Right lobe of liver (tissue), 6 donors: ENCODE data around the gene YJEFN3. TPM values are rescaled to one million over a fixed set of nuclear protein-coding genes. Genes with fewer than 3 reads are reported as not detected.

Experiments
- ATAC-seq, 4 donors: fragments of 200-7000 bp; cut with Tn5 transposase; one replicate each; pipeline ENCODE4 v1.9.1; 2020; ENCODE audit warnings: mild to moderate bottlenecking in 4 of 4, moderate library complexity in 4 of 4
- DNase-seq, 3 donors: peaks; one replicate each; pipeline ENCODE4 v3.0.0-alpha.2; 2020
- H3K27ac ChIP-seq, 3 donors: fragments of 200-600 bp; one replicate each; pipeline ENCODE4 v1.8.0; 2022
- H3K27me3 ChIP-seq, 2 donors: fragments of 200-600 bp; one replicate each; pipeline ENCODE4 v1.8.0; 2022
- H3K36me3 ChIP-seq, 4 donors: fragments of 200-600 bp; sonication (generic) in 1 of 4; one replicate each; pipeline versions ENCODE4 v1.5.1 to v1.8.0; 2017 to 2022; ENCODE audit warnings: control low read depth in 1 of 4
- H3K4me1 ChIP-seq, 4 donors: fragments of 200-600 bp; sonication (generic) in 1 of 4; one replicate each; pipeline versions ENCODE4 v1.5.1 to v1.8.0; 2017 to 2022; ENCODE audit warnings: control low read depth in 1 of 4
- H3K4me3 ChIP-seq, 3 donors: fragments of 200-600 bp; one replicate each; pipeline ENCODE4 v1.8.0; 2022
- H3K9me3 ChIP-seq, 4 donors: fragments of 200-600 bp; sonication (generic) in 1 of 4; one replicate each; pipeline versions ENCODE4 v1.5.1 to v1.8.0; 2017 to 2022; ENCODE audit warnings: control low read depth in 1 of 4
- CTCF ChIP-seq, 4 donors: fragments of 200-600 bp in 3 of 4; fragments of 450-650 bp in 1 of 4; IDR thresholded peaks; one replicate each; pipeline versions ENCODE4 v1.5.1 to v1.8.0; 2016 to 2022; ENCODE audit warnings: antibody characterized with exemption in 4 of 4, mild to moderate bottlenecking in 2 of 4
- POLR2A ChIP-seq: fragments of 450-650 bp; IDR thresholded peaks from one replicate; pipeline ENCODE4 v1.6.1; 2017; ENCODE audit warnings: antibody characterized with exemption, mild to moderate bottlenecking
- WGBS: methylation state at CpG from one replicate; pipeline ENCODE4 v1.1.6; 2018; ENCODE audit warnings: low coverage, low lambda C conversion rate; ENCODE audit not compliant: insufficient coverage; ENCODE audit errors: missing lambda C conversion rate; 5-methylcytosine and 5-hydroxymethylcytosine counted together
- intact Hi-C, 2 donors: fragments of 100-400 bp; cut with DNase I; formaldehyde crosslinking; loops; one replicate each; pipeline versions ENCODE4 v1.11.2 to v1.14.1; 2022
- total RNA-seq, 6 experiments: library from RNA; depleted of rRNA in 2 of 6; stranded (reverse); fragments of >200 nt in 2 of 6; fragmentation: NEBNext Ultra II Directional in 3 of 6; extraction: Animal tissue kit (Norgen Biotek cat#: 25700) in 3 of 6; gene quantifications; one replicate each; pipeline versions ENCODE4 v1.1.0 to v1.2.4, GENCODE V29; 2016 to 2023
- donor health status: DM: no; HTN: yes; CAD: no.
- donor health status: DM: no; HTN: no; CAD: no.
- donor health status: DM: no; HTN: no; CAD: no.
- donor health status: DM: no; HTN: yes; CAD: no.
- donor health status: DM: no; HTN: yes; CAD: no.

Gene YJEFN3
- total RNA-seq, 6 experiments from 2014 or later: 0.31 to 4.2 (median 1.8) TPM

GRCh38 chr19:19537075-19538048 is 8.7 kb downstream of the YJEFN3 start:
- Histone ChIP-seq H3K36me3 (no peaks in the 10 kb centered on the region), H3K4me1 (peaks cover 0 to 5% (median 0%) of the 10 kb centered on the region in 4 donors), H3K4me3 (no peak overlapping the region), H3K27me3 (peaks cover 0 to 6% of the 10 kb centered on the region in 2 donors), H3K9me3 (no peaks in the 10 kb centered on the region), H3K27ac (no peak overlapping the region)
- DNase-seq: no peak
- no peak for TF ChIP-seq POLR2A
- TF ChIP-seq CTCF (IDR thresholded peaks at IDR 0.05): no peak
- 31% methylated on average over 16 of the region's 59 CpGs for WGBS
- no peak for ATAC-seq
- intact Hi-C loops: loop anchor here in 1 of 2 donors (5.0 kb wide), 1 partner anchor 425 kb away; no protein-coding TSS in a partner anchor

- Histone ChIP-seq H3K27me3 (peaks cover 0 to 6% of the 10 kb centered on the region in 2 donors), H3K4me3 (no peak within 1 kb of the TSS)
- TF ChIP-seq CTCF (IDR thresholded peaks at IDR 0.05) (no peak), POLR2A (no peak)
Measured at GRCh38 chr19:19538061-19538784, 9.5 kb downstream of the YJEFN3 start, which contains the start of gene CILP2. TSS of gene CILP2 (plus strand) at chr19:19538265. CDS start at chr19:19538350, 85 bp downstream.

DNA sequence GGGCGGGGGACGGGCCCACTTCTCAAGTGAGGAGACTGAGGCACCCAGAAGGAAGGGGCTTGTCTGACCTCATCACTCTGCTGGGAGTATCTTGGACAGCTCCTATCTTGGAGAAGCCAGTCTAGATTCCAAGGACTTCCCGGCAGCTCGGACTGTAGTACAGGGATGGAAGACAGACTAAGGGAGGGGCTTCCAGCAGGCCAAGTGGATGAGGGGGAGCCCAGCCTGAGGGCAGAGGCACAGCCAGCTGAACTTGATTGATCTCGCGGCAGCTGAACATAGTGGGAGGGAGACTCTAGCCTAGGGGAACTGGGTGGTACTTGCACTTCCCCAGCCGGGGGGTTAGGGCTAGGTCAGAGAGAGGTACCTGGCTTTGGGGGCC is 10.1 kb downstream of the YJEFN3 start:
- no peak for ATAC-seq
- Histone ChIP-seq H3K9me3 (no peaks in the 10 kb centered on the region), H3K27me3 (peaks cover 0 to 6% of the 10 kb centered on the region in 2 donors), H3K36me3 (no peaks in the 10 kb centered on the region), H3K27ac (no peak overlapping the region), H3K4me3 (no peak overlapping the region), H3K4me1 (peaks cover 0 to 3% (median 0%) of the 10 kb centered on the region in 4 donors)
- WGBS: 24% methylated on average over 6 of the region's 7 CpGs
- TF ChIP-seq POLR2A (no peak), CTCF (IDR thresholded peaks at IDR 0.05) (no peak)
- intact Hi-C loops: loop anchor here in 1 of 2 donors (5.0 kb wide), 1 partner anchor 424 kb away; no protein-coding TSS in a partner anchor
- no peak for DNase-seq

More at GRCh38 chr19:19538061-19538784, 9.5 kb downstream of the YJEFN3 start, which contains the start of gene CILP2:
- H3K4me1 ChIP-seq: peaks cover 0 to 3% (median 0%) of the 10 kb centered on the region in 4 donors
- no peak within 1 kb of the TSS for H3K27ac ChIP-seq
- H3K9me3 ChIP-seq: no peaks in the 10 kb centered on the region
- DNase-seq: peak in 2 of 3 donors; percentile 45 to 50
- intact Hi-C loops: loop anchor here in 1 of 2 donors (5.0 kb wide), 1 partner anchor 424 kb away; no protein-coding TSS in a partner anchor
- no peaks in the 10 kb centered on the region for H3K36me3 ChIP-seq
- ATAC-seq: peak in 2 of 4 donors; percentile 16 to 34
- 14% methylated on average over 1 of the region's 56 CpGs for WGBS

DNA sequence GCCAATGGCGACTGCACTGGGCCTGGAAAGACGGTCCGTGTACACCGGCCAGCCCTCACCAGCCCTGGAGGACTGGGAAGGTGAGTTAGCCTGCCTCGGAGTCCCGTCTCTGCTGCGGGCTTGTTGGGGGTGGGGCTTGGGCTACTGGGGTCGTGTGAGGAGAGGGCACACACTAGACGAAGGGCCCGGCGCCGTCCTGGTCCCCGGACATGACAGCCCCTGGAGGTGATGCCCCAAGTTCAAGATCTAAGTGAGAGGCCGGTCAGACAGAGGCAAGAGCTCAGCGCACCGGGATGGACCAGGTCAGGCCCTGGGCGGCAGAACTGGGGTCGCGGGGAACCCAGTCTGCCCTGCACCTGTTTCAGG is 11.0 kb downstream of the YJEFN3 start:
- ATAC-seq (no peak), DNase-seq (peak in 1 of 3 donors; percentile 49)
- intact Hi-C loops: loop anchor here (5.0 to 10.0 kb wide), 2 partner anchors 415 to 423 kb away; no protein-coding TSS in a partner anchor
- peaks cover 0 to 3% (median 0%) of the 10 kb centered on the region in 4 donors for H3K4me1 ChIP-seq
- TF ChIP-seq POLR2A: no peak
- no peak for TF ChIP-seq CTCF (IDR thresholded peaks at IDR 0.05)
- 33% methylated on average over 1 of the region's 19 CpGs for WGBS
- no peak overlapping the region for H3K27ac ChIP-seq
- peaks cover 0 to 6% of the 10 kb centered on the region in 2 donors for H3K27me3 ChIP-seq
- no peaks in the 10 kb centered on the region for H3K9me3 ChIP-seq
- H3K4me3 ChIP-seq: no peak overlapping the region
- H3K36me3 ChIP-seq: no peaks in the 10 kb centered on the region
